Endothelial cell of umbilical vein (primary cell): Measurements from ENCODE around the gene FKBP6. TPM values are rescaled to one million over a fixed set of nuclear protein-coding genes. Genes with fewer than 3 reads are reported as not detected.

ENCODE experiments used
- BruUV-seq: library from RNA; stranded (reverse); fragments of 400-500 nt; replicated peaks from 2 replicates; lab custom pipeline; 2021; lab: Mats Ljungman, UMichigan
- CTCF ChIA-PET: fragments of 300-600, 350-600 bp; sonication (Branson Sonifier 250); formaldehyde crosslinking; loops from one replicate; lab custom pipeline; 2021; ENCODE audit warnings: antibody characterized with exemption, inconsistent platforms; lab: Charles Lee
- POLR2A ChIA-PET: fragments of 300-600, 350-600 bp; sonication (Branson Sonifier 250); formaldehyde crosslinking; loops from one replicate; lab custom pipeline; 2021; ENCODE audit warnings: antibody characterized with exemption, inconsistent platforms; lab: Charles Lee
- DNase-seq: peaks from one replicate; pipeline ENCODE4 v3.0.0-alpha.2; 2011; ENCODE audit warnings: low read depth, low spot score
- FAIRE-seq: peaks from 2 replicates; lab custom pipeline; 2011; peaks lifted over from hg19 to GRCh38; lab: Jason Lieb, UNC
- H2AFZ ChIP-seq: 2 replicates; pipeline ENCODE4 v1.6.0; 2012; ENCODE audit warnings: low read depth, low read length, control low read depth, inconsistent platforms
- H3K27ac ChIP-seq: 2 replicates; pipeline ENCODE4 v1.5.1; 2011; ENCODE audit warnings: low read depth, mild to moderate bottlenecking, control low read depth, low read length, moderate library complexity; ENCODE audit not compliant: insufficient read depth
- H3K27me3 ChIP-seq, 2 experiments: 2 replicates each; pipeline versions ENCODE4 v1.6.0 to v1.6.1; 2011; ENCODE audit warnings: low read length in 2 of 2, mixed read lengths in 1 of 2; ENCODE audit not compliant: control insufficient read depth in 2 of 2, insufficient read depth in 2 of 2
- H3K36me3 ChIP-seq, 2 experiments: 2 replicates in 1 of 2; 3 replicates in 1 of 2; pipeline ENCODE4 v1.5.1; 2011; ENCODE audit warnings: low read length in 2 of 2, mild to moderate bottlenecking in 1 of 2, moderate library complexity in 1 of 2; ENCODE audit not compliant: control insufficient read depth in 2 of 2, insufficient read depth in 2 of 2; ENCODE audit errors: extremely low read depth in 1 of 2
- H3K4me1 ChIP-seq: 3 replicates; pipeline ENCODE4 v1.5.1; 2011; ENCODE audit warnings: mild to moderate bottlenecking, low read length; ENCODE audit not compliant: control insufficient read depth, insufficient read depth; ENCODE audit errors: extremely low read depth
- H3K4me2 ChIP-seq: 2 replicates; pipeline ENCODE4 v1.6.1; 2011; ENCODE audit warnings: low read length, control low read depth, mixed read lengths; ENCODE audit not compliant: insufficient read depth
- H3K4me3 ChIP-seq, 3 experiments: fragments of 200-600 bp in 1 of 3; sonication (generic), shearing (Covaris generic) in 1 of 3; replicated peaks in 1 of 3; 2 replicates each; pipeline ENCODE4 v1.5.1; 2011 to 2016; ENCODE audit warnings: control low read depth in 3 of 3, low read length in 3 of 3, mild to moderate bottlenecking in 2 of 3, inconsistent platforms in 1 of 3, low read depth in 1 of 3, moderate library complexity in 1 of 3; ENCODE audit not compliant: insufficient read depth in 1 of 3
- H3K79me2 ChIP-seq: 2 replicates; pipeline ENCODE4 v1.6.0; 2012; ENCODE audit warnings: low read length, inconsistent platforms; ENCODE audit not compliant: control insufficient read depth, insufficient read depth
- H3K9ac ChIP-seq: replicated peaks from 2 replicates; pipeline ENCODE3; 2011; ENCODE audit warnings: low read length, control low read depth; ENCODE audit not compliant: insufficient read depth; ENCODE audit errors: extremely low read depth
- H3K9me1 ChIP-seq: replicated peaks from 3 replicates; pipeline ENCODE4 v1.6.0; 2011; ENCODE audit warnings: mild to moderate bottlenecking, low read length; ENCODE audit not compliant: control insufficient read depth, insufficient read depth; ENCODE audit errors: extremely low read depth
- H3K9me3 ChIP-seq: replicated peaks from 2 replicates; pipeline ENCODE4 v1.5.1; 2012; ENCODE audit warnings: low read length, inconsistent platforms; ENCODE audit not compliant: control insufficient read depth, insufficient read depth
- H4K20me1 ChIP-seq: replicated peaks from 2 replicates; pipeline ENCODE3; 2011; ENCODE audit warnings: mild to moderate bottlenecking, low read length; ENCODE audit not compliant: control insufficient read depth, insufficient read depth; ENCODE audit errors: extremely low read depth
- EZH2 ChIP-seq: IDR thresholded peaks from 2 replicates; pipeline ENCODE4 v1.6.1; 2012; ENCODE audit warnings: borderline replicate concordance, low read depth, mild to moderate bottlenecking, moderate library complexity, low read length, inconsistent platforms; ENCODE audit not compliant: severe bottlenecking
- FOS ChIP-seq: IDR thresholded peaks from 2 replicates; pipeline ENCODE4 v1.6.1; 2011; ENCODE audit warnings: mild to moderate bottlenecking, low read length, moderate library complexity, borderline replicate concordance; ENCODE audit not compliant: insufficient read depth
- GATA2 ChIP-seq: IDR thresholded peaks from 2 replicates; pipeline ENCODE4 v1.7.0; 2011; ENCODE audit warnings: low read depth, mild to moderate bottlenecking, moderate library complexity, mixed read lengths, low read length; ENCODE audit not compliant: insufficient read length, insufficient read depth
- JUN ChIP-seq: IDR thresholded peaks from 2 replicates; pipeline ENCODE4 v1.6.1; 2011; ENCODE audit warnings: borderline replicate concordance, low read depth; ENCODE audit not compliant: insufficient read length, insufficient read depth
- MYC ChIP-seq: IDR thresholded peaks from one replicate; pipeline ENCODE4 v1.6.1; 2011; ENCODE audit warnings: mild to moderate bottlenecking, low read depth, low read length
- POLR2A ChIP-seq: IDR thresholded peaks from 2 replicates; pipeline ENCODE4 v1.6.1; 2012; ENCODE audit warnings: low read depth, mild to moderate bottlenecking, control low read depth, low read length
- POLR2AphosphoS5 ChIP-seq: IDR thresholded peaks from 2 replicates; pipeline ENCODE4 v1.6.1; 2012; ENCODE audit warnings: low read depth, mild to moderate bottlenecking, control low read depth, low read length, moderate library complexity; ENCODE audit not compliant: insufficient read depth
- dilution Hi-C: fragments of 300-500 bp; cut with MboI; formaldehyde crosslinking; loops from one replicate; pipeline ENCODE4 v1.15.0; 2019; ENCODE audit warnings: low sequenced_read_pairs; ENCODE audit not compliant: extremely low pct_ligation_motif_present
- intact Hi-C: fragments of 100-400 bp; cut with micrococcal nuclease; formaldehyde crosslinking; loops from one replicate; pipeline ENCODE4 v1.10.0; 2022
- polyA plus RNA-seq, 4 experiments: library from polyadenylated mRNA; depleted of rRNA in 3 of 4; stranded (reverse) in 3 of 4; unstranded in 1 of 4; fragments of >200 nt; gene quantifications; 2 replicates each; pipeline versions ENCODE4 v1.2.1 to v1.2.3, GENCODE V29; 2011 to 2012; ENCODE audit warnings: missing spikeins in 1 of 4
- total RNA-seq: library from RNA; stranded (reverse); gene quantifications from 2 replicates; pipeline ENCODE4 v1.2.3, GENCODE V29; 2021
- TF ChIP-seq, protein P1 (sequence below), 2 donors: IDR thresholded peaks; 1 replicate in 1 of 2; 2 replicates in 1 of 2; pipeline ENCODE4 v1.5.1; 2011; ENCODE audit warnings: low read length in 2 of 2, mild to moderate bottlenecking in 2 of 2, moderate library complexity in 2 of 2, control low read depth in 1 of 2, inconsistent platforms in 1 of 2, low read depth in 1 of 2; ENCODE audit not compliant: insufficient read depth in 1 of 2; ENCODE audit errors: extremely low read depth in 1 of 2
- TF ChIP-seq, protein P2 (sequence below): IDR thresholded peaks from 2 replicates; pipeline ENCODE4 v1.6.1; 2011; ENCODE audit not compliant: insufficient read depth, insufficient read length

The FKBP6 gene
- total and polyA plus RNA-seq, 2 donors (not counting 3 experiments of a cell fraction or from before 2014, with no cell fraction given): 0.04 TPM; not detected in 1

GRCh38 chr7:73363225-73364005 lies 35.5 kb downstream of the FKBP6 start:
- peaks cover 4% of the 10 kb centered on the region for H3K4me1 ChIP-seq
- intact Hi-C loops: no loop called here
- no peak overlapping the region for H3K4me3 ChIP-seq
- no TSS peak for BruUV-seq
- no peak for FAIRE-seq
- dilution Hi-C loops: no loop called here
- CTCF ChIA-PET: no interaction called here
- TF ChIP-seq GATA2: no peak
- TF ChIP-seq, protein P1, sequence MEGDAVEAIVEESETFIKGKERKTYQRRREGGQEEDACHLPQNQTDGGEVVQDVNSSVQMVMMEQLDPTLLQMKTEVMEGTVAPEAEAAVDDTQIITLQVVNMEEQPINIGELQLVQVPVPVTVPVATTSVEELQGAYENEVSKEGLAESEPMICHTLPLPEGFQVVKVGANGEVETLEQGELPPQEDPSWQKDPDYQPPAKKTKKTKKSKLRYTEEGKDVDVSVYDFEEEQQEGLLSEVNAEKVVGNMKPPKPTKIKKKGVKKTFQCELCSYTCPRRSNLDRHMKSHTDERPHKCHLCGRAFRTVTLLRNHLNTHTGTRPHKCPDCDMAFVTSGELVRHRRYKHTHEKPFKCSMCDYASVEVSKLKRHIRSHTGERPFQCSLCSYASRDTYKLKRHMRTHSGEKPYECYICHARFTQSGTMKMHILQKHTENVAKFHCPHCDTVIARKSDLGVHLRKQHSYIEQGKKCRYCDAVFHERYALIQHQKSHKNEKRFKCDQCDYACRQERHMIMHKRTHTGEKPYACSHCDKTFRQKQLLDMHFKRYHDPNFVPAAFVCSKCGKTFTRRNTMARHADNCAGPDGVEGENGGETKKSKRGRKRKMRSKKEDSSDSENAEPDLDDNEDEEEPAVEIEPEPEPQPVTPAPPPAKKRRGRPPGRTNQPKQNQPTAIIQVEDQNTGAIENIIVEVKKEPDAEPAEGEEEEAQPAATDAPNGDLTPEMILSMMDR (IDR thresholded peaks at IDR 0.05; ENCODE audit: extremely low read depth in 1 of 2, insufficient read depth in 1 of 2, low read depth in 1 of 2, low read length in 2 of 2): no peak
- TF ChIP-seq MYC: no peak
- TF ChIP-seq POLR2AphosphoS5: no peak
- TF ChIP-seq, protein P2, sequence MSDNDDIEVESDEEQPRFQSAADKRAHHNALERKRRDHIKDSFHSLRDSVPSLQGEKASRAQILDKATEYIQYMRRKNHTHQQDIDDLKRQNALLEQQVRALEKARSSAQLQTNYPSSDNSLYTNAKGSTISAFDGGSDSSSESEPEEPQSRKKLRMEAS: no peak
- TF ChIP-seq JUN: no peak
- TF ChIP-seq EZH2: no peak
- no peak for TF ChIP-seq POLR2A
- no peak for TF ChIP-seq FOS
- no peak for DNase-seq
- H3K27ac ChIP-seq: no peak overlapping the region
- no peaks in the 10 kb centered on the region for H3K9me3 ChIP-seq
- H4K20me1 ChIP-seq: no peaks in the 10 kb centered on the region
- H2AFZ ChIP-seq: no peak overlapping the region
- no peak overlapping the region for H3K4me2 ChIP-seq
- H3K36me3 ChIP-seq: no peaks in the 10 kb centered on the region
- POLR2A ChIA-PET: no interaction called here
- no peaks in the 10 kb centered on the region for H3K9me1 ChIP-seq
- H3K9ac ChIP-seq: no peak overlapping the region
- no peaks in the 10 kb centered on the region for H3K79me2 ChIP-seq
- H3K27me3 ChIP-seq: no peaks in the 10 kb centered on the region
